IPS DF 19.7 (cell line): ENCODE data around the gene NXF1.
"Not testable (repeated sequence)": the region's sequence is repeated elsewhere in the genome, so short reads cannot be mapped to it uniquely, and the experiment has no call there.

Experiments
- DNase-seq: peaks from one replicate; pipeline ENCODE4 v3.0.0-alpha.2; 2013; ENCODE audit warnings: low read depth, low spot score

The NXF1 gene

GRCh38 chr11:62787005-62787759, 18.1 kb downstream of the NXF1 start, which contains the start of gene TMEM179B:
TMEM179B (plus strand) TSS chr11:62787402; CDS start chr11:62787432, 30 bp downstream.
- DNase-seq: no peak

- no peak for DNase-seq
Measured at GRCh38 chr11:62786318-62787004, 18.8 kb downstream of the NXF1 start.

GRCh38 chr11:62782753-62783152, 22.5 kb downstream of the NXF1 start:
- DNase-seq: no peak

GRCh38 chr11:62778441-62778840, 26.8 kb downstream of the NXF1 start:
- no peak for DNase-seq

- no peak for DNase-seq
Measured at GRCh38 chr11:62777389-62777788, 27.9 kb downstream of the NXF1 start.

- DNase-seq: no peak
Measured at GRCh38 chr11:62775646-62776045, 29.6 kb downstream of the NXF1 start.

- DNase-seq: no peak
Measured at GRCh38 chr11:62774407-62774806, 30.8 kb downstream of the NXF1 start.

GRCh38 chr11:62771144-62772021, 33.9 kb downstream of the NXF1 start, which contains the start of gene TAF6L:
TAF6L (plus strand) TSS chr11:62771396; CDS start chr11:62775784, 4,388 bp downstream.
- DNase-seq: peak; percentile 89

- DNase-seq: peak; percentile 20
Measured at GRCh38 chr11:62770778-62771143, 34.5 kb downstream of the NXF1 start.

GRCh38 chr11:62760867-62761227, 44.4 kb downstream of the NXF1 start:
- DNase-seq: not testable (repeated sequence)

GRCh38 chr11:62757846-62758788, 47.1 kb downstream of the NXF1 start:
- DNase-seq: peak; percentile 96

- DNase-seq: no peak
Measured at GRCh38 chr11:62755086-62755615, 50.1 kb downstream of the NXF1 start.

- DNase-seq: peak; percentile 99
Measured at GRCh38 chr11:62753736-62754603, 51.3 kb downstream of the NXF1 start, which contains the start of gene ZBTB3. ZBTB3 (minus strand) TSS chr11:62754160; CDS start chr11:62753664, 496 bp downstream.

GRCh38 chr11:62752994-62753735, 52.1 kb downstream of the NXF1 start:
- DNase-seq: no peak

GRCh38 chr11:62752177-62752785, 53.0 kb downstream of the NXF1 start:
- no peak for DNase-seq

- not testable (repeated sequence) for DNase-seq
Measured at GRCh38 chr11:62749931-62750330, 55.3 kb downstream of the NXF1 start.

GRCh38 chr11:62747475-62748160, 57.6 kb downstream of the NXF1 start:
- no peak for DNase-seq
